Skeletal muscle cell (primary cell): ENCODE results near the gene ARFGAP1.

ENCODE experiments used
- DNase-seq: peaks from one replicate; pipeline ENCODE4 v3.0.0-alpha.2; 2010; ENCODE audit warnings: low read depth
- H3K4me3 ChIP-seq: 2 replicates; pipeline ENCODE4 v1.5.1; 2011; ENCODE audit warnings: low read depth, mild to moderate bottlenecking, control low read depth, low read length, moderate library complexity

ARFGAP1 gene

GRCh38 chr20:63255931-63256704 is 16.5 kb upstream of the ARFGAP1 start:
- no peak for DNase-seq

GRCh38 chr20:63256954-63257353 is 15.7 kb upstream of the ARFGAP1 start:
- H3K4me3 ChIP-seq: no peak overlapping the region
- DNase-seq: no peak

More at GRCh38 chr20:63255931-63256704, 16.5 kb upstream of the ARFGAP1 start:
- H3K4me3 ChIP-seq: no peak overlapping the region

- H3K4me3 ChIP-seq: no peak overlapping the region
- DNase-seq: no peak
Observed at GRCh38 chr20:63257629-63258028, 15.0 kb upstream of the ARFGAP1 start.

- no peak for DNase-seq
Observed at GRCh38 chr20:63258781-63259180, 13.8 kb upstream of the ARFGAP1 start.

GRCh38 chr20:63259734-63260460 is 12.7 kb upstream of the ARFGAP1 start:
- H3K4me3 ChIP-seq: no peak overlapping the region
- no peak for DNase-seq

More at GRCh38 chr20:63258781-63259180, 13.8 kb upstream of the ARFGAP1 start:
- no peak overlapping the region for H3K4me3 ChIP-seq

GRCh38 chr20:63260521-63260920 is 12.1 kb upstream of the ARFGAP1 start:
- H3K4me3 ChIP-seq: no peak overlapping the region
- no peak for DNase-seq

GRCh38 chr20:63261060-63261794 is 11.4 kb upstream of the ARFGAP1 start:
- H3K4me3 ChIP-seq: no peak overlapping the region
- DNase-seq: no peak

- DNase-seq: no peak
Observed at GRCh38 chr20:63261795-63262528, 10.7 kb upstream of the ARFGAP1 start.

GRCh38 chr20:63262836-63263235 is 9.8 kb upstream of the ARFGAP1 start:
- H3K4me3 ChIP-seq: no peak overlapping the region

More at GRCh38 chr20:63261795-63262528, 10.7 kb upstream of the ARFGAP1 start:
- no peak overlapping the region for H3K4me3 ChIP-seq

GRCh38 chr20:63264000-63264399 is 8.6 kb upstream of the ARFGAP1 start:
- DNase-seq: no peak
- H3K4me3 ChIP-seq: no peak overlapping the region

More at GRCh38 chr20:63262836-63263235, 9.8 kb upstream of the ARFGAP1 start:
- no peak for DNase-seq

- H3K4me3 ChIP-seq: no peak overlapping the region
- DNase-seq: no peak
Observed at GRCh38 chr20:63264519-63264918, 8.1 kb upstream of the ARFGAP1 start.

GRCh38 chr20:63265891-63266515 is 6.6 kb upstream of the ARFGAP1 start:
- peak; percentile 33 for DNase-seq
- H3K4me3 ChIP-seq: no peak overlapping the region

GRCh38 chr20:63267691-63268090 is 4.9 kb upstream of the ARFGAP1 start:
- no peak overlapping the region for H3K4me3 ChIP-seq
- DNase-seq: no peak

GRCh38 chr20:63268256-63268655 is 4.4 kb upstream of the ARFGAP1 start:
- peak overlapping the region; percentile 12 for H3K4me3 ChIP-seq
- DNase-seq: no peak

GRCh38 chr20:63268671-63269439 is 3.8 kb upstream of the ARFGAP1 start:
- no peak for DNase-seq
- H3K4me3 ChIP-seq: no peak overlapping the region

- no peak overlapping the region for H3K4me3 ChIP-seq
- DNase-seq: no peak
Observed at GRCh38 chr20:63269724-63270123, 2.9 kb upstream of the ARFGAP1 start.

GRCh38 chr20:63270606-63271325 is 1.8 kb upstream of the ARFGAP1 start:
- DNase-seq: no peak
- no peak overlapping the region for H3K4me3 ChIP-seq
